Cardiac muscle cell (in vitro differentiated cells and primary cell): ENCODE data around the gene GTF2A1L. TPM values are rescaled to one million over a fixed set of nuclear protein-coding genes. Genes with fewer than 3 reads are reported as not detected.

Source experiments
- DNase-seq, 2 donors: peaks; one replicate each; pipeline versions ENCODE4 v3.0.0 to v3.0.0-alpha.2; 2010 to 2017; ENCODE audit warnings: low read depth in 1 of 2, low spot score in 1 of 2
- H3K27ac ChIP-seq: fragments of 200-600 bp; sonication (generic); 2 replicates; pipeline ENCODE4 v1.5.1; 2016
- H3K27me3 ChIP-seq: fragments of 200-600 bp; sonication (generic); 2 replicates; pipeline ENCODE4 v1.6.0; 2016; ENCODE audit warnings: control low read depth
- H3K36me3 ChIP-seq: fragments of 200-600 bp; sonication (generic); 2 replicates; pipeline ENCODE4 v1.5.1; 2016; ENCODE audit warnings: control low read depth
- H3K4me1 ChIP-seq: fragments of 200-600 bp; sonication (generic); 2 replicates; pipeline ENCODE4 v1.8.1; 2017; ENCODE audit warnings: low read depth, mild to moderate bottlenecking, mixed run types
- H3K4me3 ChIP-seq: fragments of 200-600 bp; sonication (generic); 2 replicates; pipeline ENCODE4 v1.5.1; 2016; ENCODE audit warnings: mild to moderate bottlenecking
- H3K9me3 ChIP-seq: fragments of 200-600 bp; sonication (generic); 2 replicates; pipeline ENCODE4 v1.5.1; 2017; ENCODE audit warnings: low read depth, mild to moderate bottlenecking, control low read depth
- polyA plus RNA-seq: library from polyadenylated mRNA; unstranded; fragments of >200 nt; fragmentation: Nextera tagmentation; extraction: Ambion mirVana; gene quantifications from 2 replicates; pipeline ENCODE4 v1.2.1, GENCODE V29; 2016
- total RNA-seq: library from RNA; depleted of rRNA; stranded (reverse); fragments of >200 nt; gene quantifications from 2 replicates; pipeline ENCODE4 v1.2.3, GENCODE V29; 2016
- TF ChIP-seq, protein P1 (sequence below): IDR thresholded peaks from 2 replicates; pipeline ENCODE4 v1.5.1; 2012; ENCODE audit warnings: low read depth, mild to moderate bottlenecking, low read length

Gene GTF2A1L
- total and polyA plus RNA-seq, 2 experiments from 2014 or later, result 0.68 to 1.4 TPM

DNA sequence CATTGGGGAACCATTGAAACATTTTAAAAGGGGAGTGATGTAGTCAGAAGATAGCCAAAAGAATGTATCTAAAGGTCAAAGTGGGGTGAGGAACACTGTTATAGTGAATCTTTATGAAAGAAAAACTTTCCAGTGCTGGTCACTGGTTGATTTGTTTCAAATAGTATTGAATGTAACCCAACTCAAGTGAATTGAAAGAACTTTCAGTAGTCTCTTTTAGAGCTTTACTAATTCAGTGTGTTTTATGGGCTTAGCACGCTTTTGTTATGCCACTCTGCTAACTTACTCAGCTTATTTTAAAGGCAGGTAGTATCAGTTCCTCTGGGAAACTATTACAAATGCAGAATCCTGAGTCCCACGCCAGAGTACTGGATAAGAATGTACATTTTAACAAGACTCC lies 57.3 kb downstream of the GTF2A1L start:
- no peaks in the 10 kb centered on the region for H3K9me3 ChIP-seq
- H3K4me3 ChIP-seq, result no peak overlapping the region
- H3K4me1 ChIP-seq, result no peaks in the 10 kb centered on the region
- no peak for DNase-seq
- H3K36me3 ChIP-seq, result no peaks in the 10 kb centered on the region
- H3K27ac ChIP-seq, result no peak overlapping the region
- TF ChIP-seq, protein P1, sequence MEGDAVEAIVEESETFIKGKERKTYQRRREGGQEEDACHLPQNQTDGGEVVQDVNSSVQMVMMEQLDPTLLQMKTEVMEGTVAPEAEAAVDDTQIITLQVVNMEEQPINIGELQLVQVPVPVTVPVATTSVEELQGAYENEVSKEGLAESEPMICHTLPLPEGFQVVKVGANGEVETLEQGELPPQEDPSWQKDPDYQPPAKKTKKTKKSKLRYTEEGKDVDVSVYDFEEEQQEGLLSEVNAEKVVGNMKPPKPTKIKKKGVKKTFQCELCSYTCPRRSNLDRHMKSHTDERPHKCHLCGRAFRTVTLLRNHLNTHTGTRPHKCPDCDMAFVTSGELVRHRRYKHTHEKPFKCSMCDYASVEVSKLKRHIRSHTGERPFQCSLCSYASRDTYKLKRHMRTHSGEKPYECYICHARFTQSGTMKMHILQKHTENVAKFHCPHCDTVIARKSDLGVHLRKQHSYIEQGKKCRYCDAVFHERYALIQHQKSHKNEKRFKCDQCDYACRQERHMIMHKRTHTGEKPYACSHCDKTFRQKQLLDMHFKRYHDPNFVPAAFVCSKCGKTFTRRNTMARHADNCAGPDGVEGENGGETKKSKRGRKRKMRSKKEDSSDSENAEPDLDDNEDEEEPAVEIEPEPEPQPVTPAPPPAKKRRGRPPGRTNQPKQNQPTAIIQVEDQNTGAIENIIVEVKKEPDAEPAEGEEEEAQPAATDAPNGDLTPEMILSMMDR, result no peak
- H3K27me3 ChIP-seq, result no peaks in the 10 kb centered on the region

DNA sequence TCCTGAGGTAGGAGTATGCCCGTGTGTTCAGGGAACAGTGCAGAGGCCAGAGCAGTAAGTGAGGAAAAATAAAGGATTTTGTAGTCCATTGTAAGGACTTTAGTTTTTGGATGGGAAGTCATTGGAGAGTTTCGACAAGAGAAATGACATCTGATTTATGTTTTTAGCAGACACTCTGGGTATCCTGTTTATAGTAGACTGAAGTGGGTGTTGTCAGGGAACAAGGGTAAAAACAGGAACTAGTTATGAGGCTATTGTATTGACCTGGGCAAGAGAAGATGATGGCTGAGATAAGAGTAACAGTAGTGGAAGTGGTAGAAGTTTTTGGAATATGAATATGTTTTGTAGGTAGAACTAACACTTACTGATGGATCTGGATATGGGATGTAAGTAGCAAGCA lies 59.8 kb downstream of the GTF2A1L start:
- Histone ChIP-seq H3K27ac (no peak overlapping the region), H3K36me3 (no peaks in the 10 kb centered on the region), H3K4me3 (no peak overlapping the region), H3K27me3 (no peaks in the 10 kb centered on the region), H3K9me3 (no peaks in the 10 kb centered on the region), H3K4me1 (no peaks in the 10 kb centered on the region)
- TF ChIP-seq, protein P1, result no peak
- DNase-seq, result no peak

DNA sequence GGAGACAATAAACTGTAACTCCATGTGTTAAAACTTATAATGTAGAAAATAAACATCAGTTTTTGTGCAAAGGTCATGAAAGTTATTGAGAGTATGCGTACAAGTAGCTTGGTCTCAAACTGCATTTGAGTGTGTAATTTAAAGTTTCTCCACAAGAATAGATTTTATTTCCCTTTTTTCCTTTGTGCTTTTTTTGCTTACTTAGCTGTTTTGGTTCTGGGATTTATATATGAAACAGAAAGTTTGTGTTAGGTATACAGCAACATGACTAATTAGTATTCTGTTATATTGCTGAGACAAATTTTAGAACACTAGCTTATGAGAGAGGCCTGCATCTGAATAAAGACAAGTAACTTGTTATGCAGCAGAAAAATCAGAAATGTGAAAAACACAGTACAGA lies 67.5 kb downstream of the GTF2A1L start:
- no peak overlapping the region for H3K4me3 ChIP-seq
- H3K27me3 ChIP-seq, result no peaks in the 10 kb centered on the region
- no peaks in the 10 kb centered on the region for H3K9me3 ChIP-seq
- H3K36me3 ChIP-seq, result no peaks in the 10 kb centered on the region
- H3K27ac ChIP-seq, result no peak overlapping the region
- no peak for DNase-seq
- TF ChIP-seq, protein P1, result no peak
- no peaks in the 10 kb centered on the region for H3K4me1 ChIP-seq

DNA sequence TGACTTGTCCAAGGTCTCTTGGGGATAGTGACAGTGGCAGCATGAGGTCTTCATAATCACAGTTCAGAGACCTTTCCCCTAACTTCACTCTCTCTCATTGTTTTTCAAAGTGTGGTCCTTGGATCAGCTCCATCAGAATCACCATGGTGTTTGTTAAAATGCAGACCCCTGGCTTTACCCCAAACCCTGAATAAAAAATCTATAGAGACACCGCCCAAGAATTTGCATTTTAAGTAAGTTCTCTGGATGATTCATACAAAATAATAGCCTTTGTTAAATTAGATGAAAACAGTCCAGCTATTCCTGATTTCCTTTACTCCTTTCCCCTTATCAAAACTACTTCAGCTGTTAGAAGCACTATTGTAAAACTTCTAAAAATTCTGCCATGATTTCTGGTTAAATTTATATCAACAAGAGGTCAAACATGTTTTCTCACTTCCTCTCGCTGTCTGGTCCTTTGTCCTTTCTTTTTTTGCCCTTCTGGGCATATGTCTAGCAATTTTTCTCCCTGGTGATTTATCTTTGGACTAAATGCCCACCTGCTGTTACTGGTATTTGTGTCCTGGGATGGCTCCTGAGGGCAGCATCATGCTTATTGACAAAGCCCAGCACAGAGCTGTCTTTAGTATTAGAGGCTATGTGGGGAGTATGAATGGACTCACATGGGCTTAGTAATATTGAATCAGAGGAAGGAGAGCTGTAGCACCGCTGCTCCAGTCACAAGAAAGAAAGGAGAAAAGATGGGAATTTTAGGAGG lies 74.5 kb downstream of the GTF2A1L start:
- H3K36me3 ChIP-seq, result no peaks in the 10 kb centered on the region
- no peak overlapping the region for H3K27ac ChIP-seq
- H3K4me1 ChIP-seq, result no peaks in the 10 kb centered on the region
- DNase-seq, result no peak
- no peaks in the 10 kb centered on the region for H3K27me3 ChIP-seq
- no peaks in the 10 kb centered on the region for H3K9me3 ChIP-seq
- TF ChIP-seq, protein P1, result no peak
- no peak overlapping the region for H3K4me3 ChIP-seq

DNA sequence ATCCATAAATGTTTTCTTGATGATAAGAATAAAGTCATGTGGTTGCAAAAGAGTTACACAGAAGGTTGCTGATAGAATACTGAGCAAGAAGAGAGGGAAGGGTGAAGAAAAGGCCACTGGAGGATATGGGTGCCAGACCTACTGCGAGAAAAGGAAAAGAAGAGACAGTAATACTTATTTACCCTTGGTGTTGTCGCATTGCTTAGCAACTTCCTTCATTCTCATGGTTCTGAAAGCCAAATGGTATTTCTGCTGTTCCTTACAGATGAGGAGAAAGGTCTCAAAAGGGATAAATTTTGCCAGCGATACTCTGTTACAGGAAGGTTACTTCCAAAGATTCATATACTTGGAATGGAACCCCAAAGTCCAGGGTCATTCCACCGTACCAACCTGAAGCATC lies 75.4 kb downstream of the GTF2A1L start:
- H3K9me3 ChIP-seq, result no peaks in the 10 kb centered on the region
- TF ChIP-seq, protein P1, result no peak
- no peak overlapping the region for H3K27ac ChIP-seq
- H3K4me1 ChIP-seq, result no peaks in the 10 kb centered on the region
- no peak overlapping the region for H3K4me3 ChIP-seq
- no peak for DNase-seq
- no peaks in the 10 kb centered on the region for H3K36me3 ChIP-seq
- H3K27me3 ChIP-seq, result no peaks in the 10 kb centered on the region
